ENCODE results near the gene KRTAP12-3.

DNA sequence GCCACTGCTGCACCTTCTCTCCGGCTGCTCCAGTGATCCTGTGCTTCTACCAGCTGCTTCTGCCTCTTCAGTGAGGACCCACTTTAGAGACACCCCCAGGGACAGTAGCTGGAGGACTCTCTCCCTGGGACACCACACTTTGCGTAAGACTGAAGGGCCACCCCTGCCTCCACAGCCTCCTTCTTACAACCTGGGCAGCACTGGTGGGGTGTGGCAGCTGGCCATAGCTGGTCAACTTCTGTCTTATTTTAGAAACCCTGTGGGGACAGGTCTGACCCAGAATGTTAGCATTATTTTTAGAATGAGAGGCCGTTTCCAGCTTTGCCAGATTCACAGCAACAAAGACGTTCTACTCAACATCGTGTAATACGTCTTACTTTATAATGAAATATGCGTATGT is 32.0 kb upstream of the KRTAP12-3 start:
- TF ChIP-seq POLR2A (IDR thresholded peaks at IDR 0.05): no peak
- TF ChIP-seq, protein P1, sequence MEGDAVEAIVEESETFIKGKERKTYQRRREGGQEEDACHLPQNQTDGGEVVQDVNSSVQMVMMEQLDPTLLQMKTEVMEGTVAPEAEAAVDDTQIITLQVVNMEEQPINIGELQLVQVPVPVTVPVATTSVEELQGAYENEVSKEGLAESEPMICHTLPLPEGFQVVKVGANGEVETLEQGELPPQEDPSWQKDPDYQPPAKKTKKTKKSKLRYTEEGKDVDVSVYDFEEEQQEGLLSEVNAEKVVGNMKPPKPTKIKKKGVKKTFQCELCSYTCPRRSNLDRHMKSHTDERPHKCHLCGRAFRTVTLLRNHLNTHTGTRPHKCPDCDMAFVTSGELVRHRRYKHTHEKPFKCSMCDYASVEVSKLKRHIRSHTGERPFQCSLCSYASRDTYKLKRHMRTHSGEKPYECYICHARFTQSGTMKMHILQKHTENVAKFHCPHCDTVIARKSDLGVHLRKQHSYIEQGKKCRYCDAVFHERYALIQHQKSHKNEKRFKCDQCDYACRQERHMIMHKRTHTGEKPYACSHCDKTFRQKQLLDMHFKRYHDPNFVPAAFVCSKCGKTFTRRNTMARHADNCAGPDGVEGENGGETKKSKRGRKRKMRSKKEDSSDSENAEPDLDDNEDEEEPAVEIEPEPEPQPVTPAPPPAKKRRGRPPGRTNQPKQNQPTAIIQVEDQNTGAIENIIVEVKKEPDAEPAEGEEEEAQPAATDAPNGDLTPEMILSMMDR (IDR thresholded peaks at IDR 0.05): no peak
